ENCODE measurements around the gene MYO1G. TPM values are rescaled to one million over a fixed set of nuclear protein-coding genes. Genes with fewer than 3 reads are reported as not detected.

MYO1G gene
- total and polyA plus RNA-seq, 2 experiments from 2014 or later: 0.03 TPM; not detected in 1

DNA sequence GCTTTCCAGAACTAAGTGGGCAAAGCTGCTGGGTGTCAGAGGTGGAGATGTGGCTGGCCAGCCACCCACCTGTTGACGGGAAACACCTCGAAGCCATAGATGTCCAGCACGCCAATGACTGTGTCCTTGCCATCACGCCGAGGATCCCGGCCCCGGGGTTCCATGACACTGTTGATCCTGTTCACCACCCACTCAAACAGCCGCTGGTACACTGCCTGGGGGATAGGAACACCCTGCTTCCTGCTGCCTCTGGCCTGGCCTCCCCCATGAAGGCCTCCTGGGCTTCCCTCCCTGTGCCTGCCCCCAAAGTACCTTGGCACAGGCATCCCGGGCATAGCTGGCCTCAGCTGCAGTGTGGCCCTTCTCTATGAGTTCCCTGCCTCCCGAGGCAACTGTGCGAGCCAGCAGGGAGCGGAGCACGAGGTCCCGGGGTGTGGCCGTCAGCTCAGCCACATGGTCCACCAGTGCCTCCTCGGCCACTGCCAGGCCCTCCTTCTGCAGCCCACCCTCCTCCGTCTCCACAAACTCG is 8.2 kb downstream of the MYO1G start:
- Histone ChIP-seq H3K27me3 (no peaks in the 10 kb centered on the region), H3K4me2 (no peak overlapping the region), H3K79me2 (no peaks in the 10 kb centered on the region), H3K4me3 (no peak overlapping the region), H3K27ac (no peak overlapping the region), H3K4me1 (ENCODE audit: insufficient read depth) (no peaks in the 10 kb centered on the region), H4K20me1 (ENCODE audit: insufficient read depth, poor library complexity, severe bottlenecking) (no peaks in the 10 kb centered on the region), H2AFZ (no peak overlapping the region), H3K9me3 (ENCODE audit: low read depth) (no peaks in the 10 kb centered on the region), H3K36me3 (replicated peaks; ENCODE audit: insufficient read depth, low read depth) (no peaks in the 10 kb centered on the region), H3K9me2 (replicated peaks; ENCODE audit: insufficient read depth) (no peaks in the 10 kb centered on the region)
- 92% methylated on average over 18 of the region's 18 CpGs for WGBS (ENCODE audit: low lambda C conversion rate, missing lambda C conversion rate)
- no peak for TF ChIP-seq CTCF (IDR thresholded peaks at IDR 0.05; ENCODE audit: poor library complexity)
- TF ChIP-seq EZH2 (IDR thresholded peaks at IDR 0.05; ENCODE audit: borderline replicate concordance): no peak
- no peak for DNase-seq (ENCODE audit: low spot score)

DNA sequence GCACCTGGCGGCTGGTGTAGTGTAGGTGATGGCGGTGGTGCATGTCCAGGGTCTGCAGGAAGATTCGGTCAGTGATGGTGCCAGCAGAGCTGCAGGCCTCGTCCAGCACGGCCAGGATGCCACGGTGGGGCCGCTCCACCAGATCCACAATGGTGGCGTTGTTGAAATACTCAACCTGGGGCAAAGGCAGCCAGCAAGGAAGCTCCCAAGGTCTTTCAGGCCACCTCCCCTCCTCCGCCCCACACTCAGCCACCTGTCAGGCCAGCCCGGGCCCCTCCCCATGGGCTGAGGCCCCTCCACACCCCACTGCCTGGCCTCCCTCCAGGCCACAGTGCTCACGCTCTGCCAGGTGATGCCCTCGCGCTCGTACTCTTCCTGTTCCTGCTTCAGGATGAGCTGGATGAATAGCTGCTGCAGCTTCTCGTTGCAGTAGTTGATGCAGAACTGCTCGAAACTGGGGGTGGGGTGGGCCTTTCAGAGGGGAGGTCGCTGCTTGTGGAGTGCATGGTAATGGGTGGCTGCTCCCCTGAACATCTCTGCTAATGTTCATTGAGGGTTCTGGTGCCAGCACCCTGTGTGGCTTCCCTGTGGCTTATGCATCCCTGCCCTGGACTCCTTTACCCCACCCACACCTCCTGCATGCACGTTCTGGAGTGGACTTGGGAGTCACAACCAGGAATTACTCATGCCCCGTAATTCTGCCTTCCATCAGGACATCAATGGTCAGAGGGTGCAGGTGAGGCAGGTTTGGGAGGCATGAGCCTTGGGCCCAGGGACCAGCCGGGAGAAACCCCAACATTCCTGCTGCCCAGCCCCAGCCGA is 8.9 kb downstream of the MYO1G start:
- Histone ChIP-seq H3K4me1 (ENCODE audit: insufficient read depth) (no peaks in the 10 kb centered on the region), H3K9me2 (replicated peaks; ENCODE audit: insufficient read depth) (no peaks in the 10 kb centered on the region), H3K27ac (no peak overlapping the region), H2AFZ (no peak overlapping the region), H4K20me1 (ENCODE audit: insufficient read depth, poor library complexity, severe bottlenecking) (no peaks in the 10 kb centered on the region), H3K79me2 (no peaks in the 10 kb centered on the region), H3K9me3 (ENCODE audit: low read depth) (no peaks in the 10 kb centered on the region), H3K27me3 (no peaks in the 10 kb centered on the region), H3K4me3 (no peak overlapping the region), H3K36me3 (replicated peaks; ENCODE audit: insufficient read depth, low read depth) (no peaks in the 10 kb centered on the region), H3K4me2 (no peak overlapping the region)
- TF ChIP-seq EZH2 (IDR thresholded peaks at IDR 0.05; ENCODE audit: borderline replicate concordance) (no peak), CTCF (IDR thresholded peaks at IDR 0.05; ENCODE audit: poor library complexity) (no peak), EZH2phosphoT487 (IDR thresholded peaks at IDR 0.05; ENCODE audit: low read depth, severe bottlenecking, unreplicated experiment) (no peak)
- DNase-seq (ENCODE audit: low spot score): no peak
- WGBS (ENCODE audit: low lambda C conversion rate, missing lambda C conversion rate): 85% methylated on average over 19 of the region's 21 CpGs

DNA sequence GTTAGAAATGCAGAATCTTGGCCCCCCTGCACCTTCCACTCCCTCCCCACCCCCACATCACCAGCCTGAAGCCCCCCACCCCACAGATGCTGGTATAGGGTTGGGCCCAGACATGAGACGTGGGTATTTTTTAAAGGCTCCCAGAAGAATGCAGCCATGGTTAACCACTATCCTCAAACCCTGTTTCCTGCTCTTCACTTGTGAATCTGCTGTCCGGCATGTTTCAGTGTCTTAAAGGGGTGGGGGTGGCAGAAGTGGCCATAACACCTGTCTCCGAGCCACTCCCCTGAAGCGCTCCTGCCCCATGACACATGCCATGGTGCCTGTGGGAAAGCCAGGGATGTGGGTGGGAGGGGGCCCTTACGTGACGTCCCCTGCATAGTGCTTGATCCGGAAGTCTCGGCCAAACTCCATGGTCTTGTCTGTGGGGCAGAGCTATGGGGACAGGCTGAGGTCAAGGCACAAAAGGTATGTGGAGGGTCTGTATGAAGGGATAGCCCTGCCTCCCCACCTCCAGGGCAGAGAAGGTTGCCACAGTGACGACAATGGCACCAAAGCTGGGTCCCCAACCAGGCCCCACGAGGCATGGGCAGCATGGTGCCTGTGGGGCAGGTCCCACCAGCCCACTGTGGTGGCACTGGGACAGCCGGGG is 9.6 kb downstream of the MYO1G start:
- no peaks in the 10 kb centered on the region for H3K36me3 ChIP-seq (replicated peaks; ENCODE audit: insufficient read depth, low read depth)

More for the DNA sequence above, 9.6 kb downstream of the MYO1G start:
- no peak overlapping the region for H3K27ac ChIP-seq
- H3K9me2 ChIP-seq (replicated peaks; ENCODE audit: insufficient read depth): no peaks in the 10 kb centered on the region
- no peaks in the 10 kb centered on the region for H3K79me2 ChIP-seq
- no peak for DNase-seq (ENCODE audit: low spot score)
- H3K4me2 ChIP-seq: no peak overlapping the region
- H2AFZ ChIP-seq: no peak overlapping the region
- no peaks in the 10 kb centered on the region for H3K4me1 ChIP-seq (ENCODE audit: insufficient read depth)
- no peak overlapping the region for H3K4me3 ChIP-seq
- WGBS (ENCODE audit: low lambda C conversion rate, missing lambda C conversion rate): 97% methylated on average over 11 of the region's 11 CpGs
- no peaks in the 10 kb centered on the region for H4K20me1 ChIP-seq (ENCODE audit: insufficient read depth, poor library complexity, severe bottlenecking)
- no peaks in the 10 kb centered on the region for H3K27me3 ChIP-seq
- no peaks in the 10 kb centered on the region for H3K9me3 ChIP-seq (ENCODE audit: low read depth)
- TF ChIP-seq CTCF (IDR thresholded peaks at IDR 0.05; ENCODE audit: poor library complexity) (no peak), EZH2phosphoT487 (IDR thresholded peaks at IDR 0.05; ENCODE audit: low read depth, severe bottlenecking, unreplicated experiment) (no peak), EZH2 (IDR thresholded peaks at IDR 0.05; ENCODE audit: borderline replicate concordance) (no peak)

All from hepatocyte (in vitro differentiated cells).